Right renal cortex interstitium (tissue), 3 donors: Measurements from ENCODE around the gene RNF6. TPM values are rescaled to one million over a fixed set of nuclear protein-coding genes. Genes with fewer than 3 reads are reported as not detected.

ENCODE experiments used
- DNase-seq, 3 donors: peaks; one replicate each; pipeline ENCODE4 v3.0.0-alpha.2; 2013; ENCODE audit warnings: low read depth in 3 of 3, low spot score in 2 of 3
- polyA plus RNA-seq, 3 donors: library from polyadenylated mRNA; unstranded; fragments of 120-200 nt; gene quantifications; one replicate each; pipeline ENCODE4 v1.2.1, GENCODE V29; 2013; ENCODE audit not compliant: insufficient read length in 3 of 3

RNF6 gene
- polyA plus RNA-seq, 3 donors = 41.4 to 43.1 (median 41.5) TPM

GRCh38 chr13:26227166-26227971 lies 5.3 kb upstream of the RNF6 start:
- no peak for DNase-seq

- no peak for DNase-seq
Measured at GRCh38 chr13:26225896-26226617, 3.9 kb upstream of the RNF6 start.

GRCh38 chr13:26222520-26223046 lies 469 bp upstream of the RNF6 start:
- peak in 1 of 3 donors; percentile 55 for DNase-seq

- no peak for DNase-seq
Measured at GRCh38 chr13:26221399-26221720, 754 bp downstream of the RNF6 start.

- no peak for DNase-seq
Measured at GRCh38 chr13:26220575-26220974, 1.5 kb downstream of the RNF6 start.

GRCh38 chr13:26219726-26220125 lies 2.4 kb downstream of the RNF6 start:
- no peak for DNase-seq

GRCh38 chr13:26216042-26216441 lies 6.1 kb downstream of the RNF6 start:
- no peak for DNase-seq

GRCh38 chr13:26213982-26214381 lies 8.1 kb downstream of the RNF6 start:
- no peak for DNase-seq

GRCh38 chr13:26213345-26213744 lies 8.8 kb downstream of the RNF6 start:
- DNase-seq = no peak

- no peak for DNase-seq
Measured at GRCh38 chr13:26208287-26208686, 13.8 kb downstream of the RNF6 start.

- no peak for DNase-seq
Measured at GRCh38 chr13:26202365-26202972, 19.6 kb downstream of the RNF6 start.

- no peak for DNase-seq
Measured at GRCh38 chr13:26200811-26201210, 21.3 kb downstream of the RNF6 start.

GRCh38 chr13:26198116-26198515 lies 24.0 kb downstream of the RNF6 start:
- DNase-seq = no peak

- no peak for DNase-seq
Measured at GRCh38 chr13:26197298-26197697, 24.8 kb downstream of the RNF6 start.

GRCh38 chr13:26186995-26187394 lies 35.1 kb downstream of the RNF6 start:
- DNase-seq = no peak

GRCh38 chr13:26186118-26186870 lies 35.8 kb downstream of the RNF6 start:
- DNase-seq = peak; percentile 77 to 80 (median 79)

- peak in 1 of 3 donors; percentile 18 for DNase-seq
Measured at GRCh38 chr13:26185720-26186117, 36.4 kb downstream of the RNF6 start.

GRCh38 chr13:26184791-26185250 lies 37.3 kb downstream of the RNF6 start:
- peak; percentile 36 to 52 (median 48) for DNase-seq

GRCh38 chr13:26183416-26183815 lies 38.7 kb downstream of the RNF6 start:
- DNase-seq = no peak

GRCh38 chr13:26179344-26179743 lies 42.8 kb downstream of the RNF6 start:
- DNase-seq = no peak

- no peak for DNase-seq
Measured at GRCh38 chr13:26168835-26169234, 53.3 kb downstream of the RNF6 start.
